ENCODE measurements around the gene PNMA8A.
A peak's percentile ranks its signal among the peaks of the same experiment; 100 is the strongest.

DNA sequence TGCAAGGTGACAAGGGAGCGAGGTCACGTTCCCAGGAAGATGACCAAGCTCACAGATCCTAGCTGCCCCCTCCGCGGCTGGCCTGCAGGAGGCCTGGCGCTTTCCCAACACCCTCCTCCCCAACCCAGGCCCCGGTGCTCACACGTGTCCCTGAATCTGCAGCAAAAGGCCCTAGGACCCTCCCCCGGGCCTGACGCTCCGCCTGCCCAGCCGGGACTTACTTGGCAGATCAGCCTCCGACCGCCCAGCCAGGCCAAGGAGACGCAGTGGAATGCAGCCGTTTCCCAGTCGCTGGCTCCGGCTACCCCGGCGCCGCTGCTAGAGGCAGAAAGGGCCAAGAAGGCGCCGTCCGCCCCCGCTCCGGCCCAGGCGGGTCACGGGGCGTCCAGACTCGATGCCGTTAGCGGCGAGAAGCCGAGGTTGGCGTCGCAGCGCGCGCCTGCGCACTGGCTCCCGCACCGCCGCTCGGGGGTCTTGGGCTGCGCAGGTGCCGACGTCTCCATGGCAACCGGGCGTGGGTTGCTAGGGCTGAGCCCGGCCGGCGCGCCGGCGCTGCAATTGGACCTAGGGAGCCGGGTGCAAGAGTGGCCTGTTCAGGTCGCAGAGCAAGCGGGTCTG is at the start of gene PNMA8A:
- TF ChIP-seq, protein P1, sequence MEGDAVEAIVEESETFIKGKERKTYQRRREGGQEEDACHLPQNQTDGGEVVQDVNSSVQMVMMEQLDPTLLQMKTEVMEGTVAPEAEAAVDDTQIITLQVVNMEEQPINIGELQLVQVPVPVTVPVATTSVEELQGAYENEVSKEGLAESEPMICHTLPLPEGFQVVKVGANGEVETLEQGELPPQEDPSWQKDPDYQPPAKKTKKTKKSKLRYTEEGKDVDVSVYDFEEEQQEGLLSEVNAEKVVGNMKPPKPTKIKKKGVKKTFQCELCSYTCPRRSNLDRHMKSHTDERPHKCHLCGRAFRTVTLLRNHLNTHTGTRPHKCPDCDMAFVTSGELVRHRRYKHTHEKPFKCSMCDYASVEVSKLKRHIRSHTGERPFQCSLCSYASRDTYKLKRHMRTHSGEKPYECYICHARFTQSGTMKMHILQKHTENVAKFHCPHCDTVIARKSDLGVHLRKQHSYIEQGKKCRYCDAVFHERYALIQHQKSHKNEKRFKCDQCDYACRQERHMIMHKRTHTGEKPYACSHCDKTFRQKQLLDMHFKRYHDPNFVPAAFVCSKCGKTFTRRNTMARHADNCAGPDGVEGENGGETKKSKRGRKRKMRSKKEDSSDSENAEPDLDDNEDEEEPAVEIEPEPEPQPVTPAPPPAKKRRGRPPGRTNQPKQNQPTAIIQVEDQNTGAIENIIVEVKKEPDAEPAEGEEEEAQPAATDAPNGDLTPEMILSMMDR (conservative IDR thresholded peaks at IDR 0.05; ENCODE audit: low read depth in 2 of 2): no peak
- TF ChIP-seq EZH2phosphoT487 (IDR thresholded peaks at IDR 0.05; ENCODE audit: unreplicated experiment): no peak
- TF ChIP-seq POLR2AphosphoS5 (IDR thresholded peaks at IDR 0.05; ENCODE audit: low read depth): peak; percentile 86
- no peak for TF ChIP-seq JUNB (IDR thresholded peaks at IDR 0.05; ENCODE audit: unreplicated experiment)
